ENCODE data around the gene TMEM91. TPM values are rescaled to one million over a fixed set of nuclear protein-coding genes. Genes with fewer than 3 reads are reported as not detected.
"Not testable (repeated sequence)": the region's sequence is repeated elsewhere in the genome, so short reads cannot be mapped to it uniquely, and the experiment has no call there.

TMEM91 gene
- total and polyA plus RNA-seq, 7 donors: 0.46 to 47.1 (median 13.6) TPM

GRCh38 chr19:41373993-41374392 is 2.3 kb upstream of the TMEM91 start:
- no peaks in the 10 kb centered on the region for H3K9me3 ChIP-seq
- DNase-seq: peak; percentile 97
- H3K27ac ChIP-seq: peak overlapping the region in 3 of 4 donors; percentile 56 to 70 (median 61)
- no peaks in the 10 kb centered on the region for H3K27me3 ChIP-seq
- H3K36me3 ChIP-seq: no peaks in the 10 kb centered on the region
- TF ChIP-seq EP300 (IDR thresholded peaks at IDR 0.05): no peak
- peak; percentile 59 to 83 (median 77) for TF ChIP-seq POLR2AphosphoS5 (IDR thresholded peaks at IDR 0.05)
- intact Hi-C loops (cut with DNase I): no loop called here
- peaks cover 0 to 51% (median 34%) of the 10 kb centered on the region in 4 donors for H3K4me1 ChIP-seq
- 19 to 46% methylated on average over 12 of the region's 12 CpGs for WGBS, 2 donors
- H3K4me3 ChIP-seq: no peak overlapping the region

GRCh38 chr19:41376998-41377365 is 649 bp downstream of the TMEM91 start:
- peaks cover 0 to 51% (median 34%) of the 10 kb centered on the region in 4 donors for H3K4me1 ChIP-seq
- H3K36me3 ChIP-seq: no peaks in the 10 kb centered on the region
- TF ChIP-seq CTCF (IDR thresholded peaks at IDR 0.05) (no peak), POLR2A (IDR thresholded peaks at IDR 0.05) (no peak), EP300 (IDR thresholded peaks at IDR 0.05) (no peak), POLR2AphosphoS5 (IDR thresholded peaks at IDR 0.05) (no peak)
- intact Hi-C loops (cut with DNase I): no loop called here
- peak overlapping the region; percentile 71 to 87 (median 86) for H3K27ac ChIP-seq
- no peaks in the 10 kb centered on the region for H3K27me3 ChIP-seq
- H3K4me3 ChIP-seq: peak overlapping the region; percentile 51 to 66 (median 64)
- no peak for DNase-seq
- WGBS, 2 donors: 61 to 78% methylated on average over 8 of the region's 8 CpGs
- no peaks in the 10 kb centered on the region for H3K9me3 ChIP-seq

- Histone ChIP-seq H3K27ac (peak overlapping the region in 3 of 4 donors; percentile 61 to 87 (median 67)), H3K36me3 (no peaks in the 10 kb centered on the region), H3K27me3 (no peaks in the 10 kb centered on the region), H3K4me1 (peaks cover 0 to 51% (median 34%) of the 10 kb centered on the region in 4 donors), H3K9me3 (no peaks in the 10 kb centered on the region), H3K4me3 (no peak overlapping the region)
- WGBS, 2 donors: 49 to 74% methylated on average over 9 of the region's 9 CpGs
- DNase-seq: no peak
- intact Hi-C loops (cut with DNase I): no loop called here
- TF ChIP-seq CTCF (IDR thresholded peaks at IDR 0.05): peak in 1 of 4 experiments; percentile 26
- no peak for TF ChIP-seq POLR2A (IDR thresholded peaks at IDR 0.05)
- no peak for TF ChIP-seq EP300 (IDR thresholded peaks at IDR 0.05)
- peak in 1 of 4 donors; percentile 5 for TF ChIP-seq POLR2AphosphoS5 (IDR thresholded peaks at IDR 0.05)
Measured at GRCh38 chr19:41377977-41378709, 1.8 kb downstream of the TMEM91 start.

DNA sequence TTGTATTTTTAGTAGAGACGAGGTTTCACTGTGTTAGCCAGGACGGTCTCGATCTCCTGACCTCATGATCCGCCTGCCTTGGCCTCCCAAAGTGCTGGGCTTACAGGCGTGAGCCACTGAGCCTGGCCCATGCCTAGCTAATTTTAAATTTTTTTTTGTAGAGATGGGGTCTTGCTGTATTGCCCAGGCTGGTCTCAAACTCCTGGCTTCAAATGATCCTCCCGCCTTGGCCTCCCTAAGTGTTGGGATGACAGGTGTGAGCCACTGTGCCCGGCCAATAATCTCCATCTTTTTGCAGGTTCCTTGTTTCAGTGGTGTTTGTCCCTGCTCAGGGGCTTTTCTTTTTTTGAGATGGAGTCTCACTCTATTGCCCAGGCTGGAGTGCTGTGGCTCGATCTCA is 5.2 kb downstream of the TMEM91 start:
- intact Hi-C loops (cut with DNase I); H3K36me3 ChIP-seq; DNase-seq; H3K9me3 ChIP-seq; H3K4me3 ChIP-seq; H3K27me3 ChIP-seq; H3K27ac ChIP-seq: not testable (repeated sequence)
- H3K4me1 ChIP-seq: peaks cover 0 to 23% (median 12%) of the 10 kb centered on the region in 4 donors
- WGBS, 2 donors: 92 to 95% methylated on average over 8 of the region's 8 CpGs

- Histone ChIP-seq H3K4me3 (no peak overlapping the region), H3K36me3 (peaks cover 0 to 15% (median 0%) of the 10 kb centered on the region in 4 donors), H3K4me1 (no peaks in the 10 kb centered on the region), H3K9me3 (no peaks in the 10 kb centered on the region), H3K27ac (no peak overlapping the region), H3K27me3 (no peaks in the 10 kb centered on the region)
- WGBS, 2 donors: 67 to 77% methylated on average over 5 of the region's 5 CpGs
- DNase-seq: no peak
- intact Hi-C loops (cut with DNase I): no loop called here
- no peak for TF ChIP-seq POLR2AphosphoS5 (IDR thresholded peaks at IDR 0.05)
- no peak for TF ChIP-seq CTCF (IDR thresholded peaks at IDR 0.05)
- no peak for TF ChIP-seq POLR2A (IDR thresholded peaks at IDR 0.05)
- TF ChIP-seq EP300 (IDR thresholded peaks at IDR 0.05): no peak
Measured at GRCh38 chr19:41384351-41384750, 8.0 kb downstream of the TMEM91 start.

Data from sigmoid colon (tissue), 7 donors.